Sigmoid colon (tissue), 4 donors: ENCODE results near the gene SYCE1.

ENCODE experiments used
- CTCF ChIP-seq, 4 experiments: fragments of 450-650 bp in 3 of 4; fragments of 200-600 bp in 1 of 4; IDR thresholded peaks; one replicate each; pipeline ENCODE4 v1.5.1; 2016 to 2019; ENCODE audit warnings: antibody characterized with exemption in 4 of 4, mild to moderate bottlenecking in 3 of 4, moderate library complexity in 2 of 4
- EP300 ChIP-seq, 4 donors: sonication (generic); formaldehyde crosslinking; IDR thresholded peaks; one replicate each; pipeline ENCODE4 v1.6.1; 2017; ENCODE audit warnings: antibody characterized with exemption in 4 of 4
- POLR2A ChIP-seq, 2 donors: fragments of 450-650 bp; IDR thresholded peaks; one replicate each; pipeline ENCODE4 v1.6.1; 2016; ENCODE audit warnings: antibody characterized with exemption in 2 of 2, mild to moderate bottlenecking in 2 of 2, moderate library complexity in 2 of 2
- POLR2AphosphoS5 ChIP-seq, 4 donors: sonication (generic); formaldehyde crosslinking; IDR thresholded peaks; one replicate each; pipeline ENCODE4 v1.6.1; 2017; ENCODE audit warnings: antibody characterized with exemption in 4 of 4

DNA sequence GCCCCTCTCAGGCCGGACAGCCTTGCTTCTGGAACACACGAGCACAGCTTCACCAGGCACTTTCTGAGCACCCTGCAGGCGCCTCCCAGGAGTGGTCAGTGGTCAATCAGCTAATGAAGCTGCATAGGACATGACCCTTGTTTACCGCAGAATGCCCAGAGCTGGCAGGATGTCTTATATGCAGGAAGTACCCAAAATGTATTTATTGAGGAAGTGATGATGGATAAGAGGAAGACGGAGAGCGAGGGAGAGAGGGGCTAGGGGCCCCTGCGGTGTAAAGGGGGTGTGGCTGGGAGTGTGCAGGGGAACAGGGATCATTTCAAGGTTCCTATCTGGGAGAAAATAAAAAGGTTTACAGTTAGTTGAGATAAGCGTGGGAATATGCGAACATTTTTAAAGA, 34.9 kb downstream of the SYCE1 start:
- no peak for TF ChIP-seq EP300 (IDR thresholded peaks at IDR 0.05)
- TF ChIP-seq CTCF (IDR thresholded peaks at IDR 0.05) = no peak
- TF ChIP-seq POLR2AphosphoS5 (IDR thresholded peaks at IDR 0.05) = no peak
- TF ChIP-seq POLR2A (IDR thresholded peaks at IDR 0.05) = no peak
